ENCODE measurements around the gene ATRNL1.

The ATRNL1 gene

DNA sequence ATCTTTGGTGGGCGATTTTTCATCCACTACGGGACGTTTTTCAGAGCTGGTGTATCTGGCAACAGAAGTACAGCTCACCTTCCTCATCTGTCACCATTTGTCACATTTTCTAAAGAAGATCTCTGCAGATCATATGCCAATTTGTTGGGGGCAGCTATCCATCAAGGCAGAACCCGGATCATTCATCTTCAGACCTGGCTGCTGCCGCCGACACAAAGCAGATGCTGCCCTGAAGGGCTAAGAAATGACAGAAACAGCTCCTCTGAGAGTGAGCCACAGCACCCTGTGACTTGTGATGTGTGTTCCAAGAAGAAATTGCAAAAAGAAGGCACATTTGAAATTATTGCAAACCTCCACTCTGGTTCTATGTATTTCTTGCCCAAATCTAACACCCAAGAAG is 888.9 kb downstream of the ATRNL1 start:
- no peak overlapping the region for H3K4me3 ChIP-seq (ENCODE audit: low read depth in 1 of 2, low read length in 1 of 2)
- no peak overlapping the region for H3K27ac ChIP-seq
- no peaks in the 10 kb centered on the region for H3K4me1 ChIP-seq (ENCODE audit: control insufficient read depth in 1 of 2, insufficient read depth in 1 of 2, low read depth in 1 of 2, low read length in 1 of 2)
- no peaks in the 10 kb centered on the region for H3K27me3 ChIP-seq
- no peaks in the 10 kb centered on the region for H3K36me3 ChIP-seq
- TF ChIP-seq CTCF (IDR thresholded peaks at IDR 0.05) = no peak
- no peaks in the 10 kb centered on the region for H3K9me3 ChIP-seq

DNA sequence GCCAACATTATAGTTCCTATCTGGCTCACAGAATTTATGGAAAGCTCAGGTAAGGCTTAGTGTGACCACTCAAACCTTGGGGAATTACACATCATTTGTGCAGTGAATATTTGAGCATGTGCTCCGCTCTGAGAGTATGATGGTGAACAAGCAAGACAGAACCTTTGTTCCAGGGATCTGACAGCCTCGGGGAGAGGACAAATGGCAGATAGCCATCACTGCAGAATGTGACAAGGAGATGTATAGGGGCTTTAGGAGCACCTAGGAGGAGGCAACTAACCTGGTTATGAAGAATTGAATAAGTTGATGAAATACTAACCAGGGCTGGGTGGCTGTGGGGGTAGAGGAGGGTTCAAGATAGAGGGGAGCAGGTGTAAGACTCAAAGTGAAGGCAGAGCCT is 889.4 kb downstream of the ATRNL1 start:
- H3K4me1 ChIP-seq (ENCODE audit: control insufficient read depth in 1 of 2, insufficient read depth in 1 of 2, low read depth in 1 of 2, low read length in 1 of 2) = no peaks in the 10 kb centered on the region
- no peak for TF ChIP-seq CTCF (IDR thresholded peaks at IDR 0.05)
- no peak overlapping the region for H3K4me3 ChIP-seq (ENCODE audit: low read depth in 1 of 2, low read length in 1 of 2)
- H3K36me3 ChIP-seq = no peaks in the 10 kb centered on the region
- no peak overlapping the region for H3K27ac ChIP-seq
- no peaks in the 10 kb centered on the region for H3K27me3 ChIP-seq
- H3K9me3 ChIP-seq = no peaks in the 10 kb centered on the region

- Histone ChIP-seq H3K27me3 (no peaks in the 10 kb centered on the region), H3K36me3 (no peaks in the 10 kb centered on the region), H3K4me3 (ENCODE audit: low read depth in 1 of 2, low read length in 1 of 2) (no peak overlapping the region), H3K4me1 (ENCODE audit: control insufficient read depth in 1 of 2, insufficient read depth in 1 of 2, low read depth in 1 of 2, low read length in 1 of 2) (no peaks in the 10 kb centered on the region), H3K9me3 (no peaks in the 10 kb centered on the region), H3K27ac (no peak overlapping the region)
- TF ChIP-seq CTCF (IDR thresholded peaks at IDR 0.05) = no peak
Observed at GRCh38 chr10:115985786-115986185, 892.6 kb downstream of the ATRNL1 start.

DNA sequence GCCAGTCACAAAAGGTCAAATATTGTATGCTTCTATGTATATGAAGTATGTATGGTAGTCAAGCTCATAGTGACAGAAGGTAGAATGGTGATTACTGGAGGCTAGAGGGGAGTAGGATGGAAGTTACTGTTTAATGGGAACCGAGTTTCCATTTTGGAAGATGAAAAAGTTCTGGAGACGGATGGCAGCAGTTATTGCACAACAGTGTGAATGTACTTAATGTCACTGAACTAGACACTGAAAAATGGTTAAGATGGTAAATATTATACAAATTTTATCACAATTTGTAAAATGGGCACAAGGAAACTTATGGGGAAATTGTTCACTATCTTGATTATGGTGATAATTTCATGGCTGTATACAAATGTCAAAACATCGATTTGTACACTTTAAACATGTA is 895.2 kb downstream of the ATRNL1 start:
- TF ChIP-seq CTCF (IDR thresholded peaks at IDR 0.05) = no peak
- Histone ChIP-seq H3K27me3 (no peaks in the 10 kb centered on the region), H3K9me3 (no peaks in the 10 kb centered on the region), H3K27ac (no peak overlapping the region), H3K4me1 (ENCODE audit: control insufficient read depth in 1 of 2, insufficient read depth in 1 of 2, low read depth in 1 of 2, low read length in 1 of 2) (no peaks in the 10 kb centered on the region), H3K36me3 (no peaks in the 10 kb centered on the region), H3K4me3 (ENCODE audit: low read depth in 1 of 2, low read length in 1 of 2) (no peak overlapping the region)

DNA sequence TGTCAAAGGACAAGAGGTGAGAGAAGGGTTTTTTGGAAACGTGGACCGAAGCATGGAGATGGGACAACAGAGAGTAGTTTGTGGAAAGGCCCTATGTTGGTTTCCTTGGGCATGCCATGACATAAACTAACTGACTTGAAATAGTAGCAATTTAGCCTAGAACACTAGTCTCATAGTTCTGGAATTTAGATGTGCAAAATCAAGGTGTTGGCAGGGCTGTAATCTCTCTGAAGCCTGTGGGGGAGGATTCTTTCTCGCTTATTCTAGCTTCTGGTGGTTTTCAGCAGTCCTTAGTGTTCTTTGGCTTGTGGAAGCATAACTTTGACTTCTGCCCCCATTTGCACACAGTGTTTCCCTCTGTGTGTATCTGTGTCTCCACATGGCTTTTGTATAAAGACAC is 896.5 kb downstream of the ATRNL1 start:
- TF ChIP-seq CTCF (IDR thresholded peaks at IDR 0.05) = no peak

More for the DNA sequence above, 896.5 kb downstream of the ATRNL1 start:
- H3K4me1 ChIP-seq (ENCODE audit: control insufficient read depth in 1 of 2, insufficient read depth in 1 of 2, low read depth in 1 of 2, low read length in 1 of 2) = no peaks in the 10 kb centered on the region
- H3K27ac ChIP-seq = no peak overlapping the region
- H3K36me3 ChIP-seq = no peaks in the 10 kb centered on the region
- no peaks in the 10 kb centered on the region for H3K9me3 ChIP-seq
- H3K4me3 ChIP-seq (ENCODE audit: low read depth in 1 of 2, low read length in 1 of 2) = no peak overlapping the region
- no peaks in the 10 kb centered on the region for H3K27me3 ChIP-seq
